Kidney (tissue), 22 donors: ENCODE data around the gene ZBTB46. TPM values are rescaled to one million over a fixed set of nuclear protein-coding genes. Genes with fewer than 3 reads are reported as not detected.
A peak's percentile ranks its signal among the peaks of the same experiment; 100 is the strongest.

Experiments
- DNase-seq, 5 donors: peaks; one replicate each; pipeline ENCODE4 v3.0.0-alpha.2; 2013 to 2020
- FAIRE-seq: peaks from 2 replicates; lab custom pipeline; 2012; peaks lifted over from hg19 to GRCh38; lab: Jason Lieb, UNC
- H3K27ac ChIP-seq, 2 donors: one replicate each; pipeline ENCODE4 v1.7.0; 2013; ENCODE audit warnings: low read depth in 2 of 2, low read length in 2 of 2, inconsistent platforms in 1 of 2
- H3K27me3 ChIP-seq: one replicate; pipeline ENCODE4 v1.7.1; 2013; ENCODE audit warnings: low read length, inconsistent platforms; ENCODE audit not compliant: control insufficient read depth, insufficient read depth
- H3K36me3 ChIP-seq, 3 donors: one replicate each; pipeline versions ENCODE4 v1.7.0 to v1.7.1; 2013; ENCODE audit warnings: low read length in 3 of 3, control low read depth in 1 of 3, inconsistent platforms in 1 of 3; ENCODE audit not compliant: insufficient read depth in 3 of 3, control insufficient read depth in 2 of 3
- H3K4me1 ChIP-seq, 3 donors: one replicate each; pipeline versions ENCODE4 v1.7.0 to v1.7.1; 2013; ENCODE audit warnings: low read length in 3 of 3, inconsistent platforms in 1 of 3, low read depth in 1 of 3; ENCODE audit not compliant: control insufficient read depth in 2 of 3, insufficient read depth in 2 of 3
- H3K4me3 ChIP-seq, 3 donors: one replicate each; pipeline versions ENCODE4 v1.7.0 to v1.8.1; 2013; ENCODE audit warnings: low read length in 3 of 3, control low read depth in 1 of 3, inconsistent platforms in 1 of 3
- H3K9ac ChIP-seq, 3 donors: one replicate each; pipeline versions ENCODE4 v1.7.0 to v1.7.1; 2013; ENCODE audit warnings: low read length in 3 of 3, control low read depth in 1 of 3, inconsistent platforms in 1 of 3
- H3K9me3 ChIP-seq, 3 donors: one replicate each; pipeline versions ENCODE4 v1.7.0 to v1.7.1; 2013; ENCODE audit warnings: low read length in 3 of 3, control low read depth in 1 of 3, inconsistent platforms in 1 of 3; ENCODE audit not compliant: control insufficient read depth in 2 of 3, insufficient read depth in 1 of 3
- intact Hi-C: fragments of 100-400 bp; cut with DNase I; formaldehyde crosslinking; loops from one replicate; pipeline ENCODE4 v1.11.1; 2022
- long read RNA-seq, 10 donors: library from polyadenylated mRNA in 1 of 10; unstranded in 1 of 10; transcript quantifications; one replicate each; pipeline ENCODE4 v2.0.0 and lab custom pipeline, GENCODE V29; 2021 to 2026
- polyA plus RNA-seq: library from polyadenylated mRNA; stranded (reverse); fragments of 350-450 nt; fragmentation: Illumina TruSeq; extraction: RNeasy Lipid Tissue Mini Kit (QIAGEN cat#74804); gene quantifications from one replicate; pipeline ENCODE4 v1.2.3, GENCODE V29; 2014; ENCODE audit warnings: low read depth, low replicate concordance; ENCODE audit not compliant: insufficient read depth
- total RNA-seq: library from RNA; stranded (reverse); fragmentation: NEBNext Ultra II Directional; extraction: Animal tissue kit (Norgen Biotek cat#: 25700); gene quantifications from one replicate; pipeline ENCODE4 v1.2.1, GENCODE V29; 2021
- TF ChIP-seq, protein P1 (sequence below): IDR thresholded peaks from 3 replicates; pipeline ENCODE4 v1.5.1; 2012; ENCODE audit warnings: mild to moderate bottlenecking, moderate library complexity, borderline replicate concordance; ENCODE audit not compliant: insufficient read depth; ENCODE audit errors: extremely low read depth
- donor health status: control.
- donor health status: control.
- donor health status: control.
- donor health status: control.
- donor health status: control.
- donor health status: DM: yes; HTN: yes; CAD: no.
- donor health status: Normal renal cell carcinoma (clear cell type).

ZBTB46 gene, protein sequence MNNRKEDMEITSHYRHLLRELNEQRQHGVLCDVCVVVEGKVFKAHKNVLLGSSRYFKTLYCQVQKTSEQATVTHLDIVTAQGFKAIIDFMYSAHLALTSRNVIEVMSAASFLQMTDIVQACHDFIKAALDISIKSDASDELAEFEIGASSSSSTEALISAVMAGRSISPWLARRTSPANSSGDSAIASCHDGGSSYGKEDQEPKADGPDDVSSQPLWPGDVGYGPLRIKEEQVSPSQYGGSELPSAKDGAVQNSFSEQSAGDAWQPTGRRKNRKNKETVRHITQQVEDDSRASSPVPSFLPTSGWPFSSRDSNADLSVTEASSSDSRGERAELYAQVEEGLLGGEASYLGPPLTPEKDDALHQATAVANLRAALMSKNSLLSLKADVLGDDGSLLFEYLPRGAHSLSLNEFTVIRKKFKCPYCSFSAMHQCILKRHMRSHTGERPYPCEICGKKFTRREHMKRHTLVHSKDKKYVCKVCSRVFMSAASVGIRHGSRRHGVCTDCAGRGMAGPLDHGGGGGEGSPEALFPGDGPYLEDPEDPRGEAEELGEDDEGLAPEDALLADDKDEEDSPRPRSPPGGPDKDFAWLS
- total RNA-seq (24.0 TPM), polyA plus RNA-seq (4.5 TPM)
- long read RNA-seq, donor 1, full-length matches to known transcripts, result 2 of 2 reads
- long read RNA-seq, donor 1, partial matches to known transcripts, result 0 of 2 reads
- long read RNA-seq, donor 1, other reads (novel, unspliced or antisense), result 0 of 2 reads
- long read RNA-seq, donor 2, full-length matches to known transcripts, result 1 of 1 reads
- long read RNA-seq, donor 2, partial matches to known transcripts, result 0 of 1 reads
- long read RNA-seq, donor 2, other reads (novel, unspliced or antisense), result 0 of 1 reads
- long read RNA-seq, donor 3, full-length matches to known transcripts, result 1 of 1 reads
- long read RNA-seq, donor 3, partial matches to known transcripts, result 0 of 1 reads
- long read RNA-seq, donor 3, other reads (novel, unspliced or antisense), result 0 of 1 reads
- long read RNA-seq, donor 4, full-length matches to known transcripts, result 4 of 4 reads
- long read RNA-seq, donor 4, partial matches to known transcripts, result 0 of 4 reads
- long read RNA-seq, donor 4, other reads (novel, unspliced or antisense), result 0 of 4 reads
- long read RNA-seq, donor 5, result 0 reads
- long read RNA-seq, donor 6, full-length matches to known transcripts, result 3 of 3 reads
- long read RNA-seq, donor 6, partial matches to known transcripts, result 0 of 3 reads
- long read RNA-seq, donor 6, other reads (novel, unspliced or antisense), result 0 of 3 reads
- long read RNA-seq, donor 7, full-length matches to known transcripts, result 1 of 27 reads
- long read RNA-seq, donor 7, partial matches to known transcripts, result 10 of 27 reads
- long read RNA-seq, donor 7, other reads (novel, unspliced or antisense), result 16 of 27 reads
- long read RNA-seq, donor 8, full-length matches to known transcripts, result 3 of 3 reads
- long read RNA-seq, donor 8, partial matches to known transcripts, result 0 of 3 reads
- long read RNA-seq, donor 8, other reads (novel, unspliced or antisense), result 0 of 3 reads
- long read RNA-seq, donor 9, full-length matches to known transcripts, result 3 of 3 reads
- long read RNA-seq, donor 9, partial matches to known transcripts, result 0 of 3 reads
- long read RNA-seq, donor 9, other reads (novel, unspliced or antisense), result 0 of 3 reads
- long read RNA-seq, donor 10, full-length matches to known transcripts, result 1 of 1 reads
- long read RNA-seq, donor 10, partial matches to known transcripts, result 0 of 1 reads
- long read RNA-seq, donor 10, other reads (novel, unspliced or antisense), result 0 of 1 reads

- intact Hi-C loops, result no loop called here
- no peaks in the 10 kb centered on the region for H3K36me3 ChIP-seq
- peak within 1 kb of the TSS; percentile 74 to 80 for H3K27ac ChIP-seq
- peak within 1 kb of the TSS in 1 of 3 donors; percentile 70 for H3K9ac ChIP-seq
- DNase-seq (peak in 4 of 5 donors; percentile 36 to 79 (median 68)), FAIRE-seq (no peak)
- H3K27me3 ChIP-seq, result no peaks in the 10 kb centered on the region
- H3K4me1 ChIP-seq, result peaks cover 0 to 36% (median 9%) of the 10 kb centered on the region in 3 donors
- TF ChIP-seq, protein P1, sequence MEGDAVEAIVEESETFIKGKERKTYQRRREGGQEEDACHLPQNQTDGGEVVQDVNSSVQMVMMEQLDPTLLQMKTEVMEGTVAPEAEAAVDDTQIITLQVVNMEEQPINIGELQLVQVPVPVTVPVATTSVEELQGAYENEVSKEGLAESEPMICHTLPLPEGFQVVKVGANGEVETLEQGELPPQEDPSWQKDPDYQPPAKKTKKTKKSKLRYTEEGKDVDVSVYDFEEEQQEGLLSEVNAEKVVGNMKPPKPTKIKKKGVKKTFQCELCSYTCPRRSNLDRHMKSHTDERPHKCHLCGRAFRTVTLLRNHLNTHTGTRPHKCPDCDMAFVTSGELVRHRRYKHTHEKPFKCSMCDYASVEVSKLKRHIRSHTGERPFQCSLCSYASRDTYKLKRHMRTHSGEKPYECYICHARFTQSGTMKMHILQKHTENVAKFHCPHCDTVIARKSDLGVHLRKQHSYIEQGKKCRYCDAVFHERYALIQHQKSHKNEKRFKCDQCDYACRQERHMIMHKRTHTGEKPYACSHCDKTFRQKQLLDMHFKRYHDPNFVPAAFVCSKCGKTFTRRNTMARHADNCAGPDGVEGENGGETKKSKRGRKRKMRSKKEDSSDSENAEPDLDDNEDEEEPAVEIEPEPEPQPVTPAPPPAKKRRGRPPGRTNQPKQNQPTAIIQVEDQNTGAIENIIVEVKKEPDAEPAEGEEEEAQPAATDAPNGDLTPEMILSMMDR, result no peak
- H3K4me3 ChIP-seq, result peak within 1 kb of the TSS; percentile 73 to 87 (median 81)
- H3K9me3 ChIP-seq, result no peaks in the 10 kb centered on the region
Measured at GRCh38 chr20:63830841-63831588, at the start of gene ZBTB46. ZBTB46 (minus strand) TSS chr20:63831264; CDS start chr20:63790757, 40,507 bp downstream.

GRCh38 chr20:63878899-63879663 is 48.0 kb upstream of the ZBTB46 start:
- Histone ChIP-seq H3K27ac (no peak overlapping the region), H3K36me3 (peaks cover 7 to 40% (median 26%) of the 10 kb centered on the region in 3 donors), H3K9ac (no peak overlapping the region), H3K4me3 (no peak overlapping the region), H3K4me1 (no peaks in the 10 kb centered on the region), H3K27me3 (no peaks in the 10 kb centered on the region), H3K9me3 (no peaks in the 10 kb centered on the region)
- DNase-seq (no peak), FAIRE-seq (no peak)
- TF ChIP-seq, protein P1, result no peak
- intact Hi-C loops, result no loop called here
